ENCODE measurements around the gene ZNF441.

The ZNF441 gene

DNA sequence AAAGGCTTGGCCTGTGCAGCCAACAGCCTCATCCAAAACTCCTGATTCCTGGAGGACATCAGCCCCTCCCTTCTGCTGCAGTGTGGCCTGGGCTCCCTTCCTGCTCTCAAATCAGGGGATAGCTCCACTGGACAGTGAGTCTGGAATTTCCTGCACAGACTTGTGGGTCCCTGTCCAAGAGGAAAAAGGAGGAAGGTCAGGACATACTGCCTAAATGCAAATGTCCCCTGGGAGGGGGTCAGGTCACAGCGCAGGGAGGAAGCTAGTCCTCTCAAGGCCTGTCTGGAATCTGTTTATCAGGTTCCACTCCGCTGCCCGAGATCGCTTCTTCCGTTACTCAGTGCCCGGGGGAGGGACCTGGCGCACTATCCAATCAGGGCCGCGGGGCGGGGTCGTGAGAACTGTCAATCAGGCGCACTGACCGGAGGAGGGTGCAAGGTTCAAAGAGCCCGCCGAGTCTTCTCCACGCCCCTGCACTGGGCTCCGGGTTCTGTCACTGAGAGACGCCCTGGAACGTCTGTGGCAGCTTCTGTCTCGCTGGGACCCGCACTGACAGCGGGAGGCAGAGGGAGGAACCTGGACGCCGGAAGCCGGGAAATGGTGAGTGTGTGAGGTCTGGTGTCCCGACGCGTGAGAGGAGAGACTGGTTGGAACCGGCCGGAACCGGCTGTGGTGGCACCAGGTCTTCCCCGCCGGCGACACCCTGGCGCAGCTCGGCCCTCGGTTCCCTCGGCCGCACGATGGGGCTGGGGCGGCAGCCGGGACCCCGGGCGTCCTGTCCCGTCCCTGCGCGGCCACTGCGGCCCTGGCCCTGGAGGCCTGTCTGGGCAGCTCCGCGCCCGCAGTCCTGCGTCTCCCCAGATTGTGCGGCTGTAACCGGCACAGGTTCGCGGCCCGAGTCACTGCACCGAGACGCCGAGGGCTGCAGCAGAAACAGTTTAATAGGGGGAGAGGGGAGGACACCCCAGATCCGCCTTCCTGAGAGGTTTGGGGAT, at the start of gene ZNF441:
Gene ZNF441 (plus strand): TSS at position 404 of the 995 bp plus-strand sequence. CDS start 194 bp downstream, at position 598.
- Histone ChIP-seq H3K27ac (ENCODE audit: low read length) (no peak within 1 kb of the TSS), H3K4me1 (ENCODE audit: control insufficient read depth, low read depth, low read length) (peaks cover 4% of the 10 kb centered on the region), H3K9ac (ENCODE audit: low read length) (peak within 1 kb of the TSS; percentile 56), H3K9me3 (ENCODE audit: control insufficient read depth, low read depth, low read length) (no peaks in the 10 kb centered on the region), H3K27me3 (ENCODE audit: control insufficient read depth, insufficient read depth, low read length) (peaks cover 24% of the 10 kb centered on the region), H3K4me3 (ENCODE audit: low read length) (peak within 1 kb of the TSS; percentile 78), H3K36me3 (ENCODE audit: control insufficient read depth, low read depth, low read length) (no peaks in the 10 kb centered on the region)

DNA sequence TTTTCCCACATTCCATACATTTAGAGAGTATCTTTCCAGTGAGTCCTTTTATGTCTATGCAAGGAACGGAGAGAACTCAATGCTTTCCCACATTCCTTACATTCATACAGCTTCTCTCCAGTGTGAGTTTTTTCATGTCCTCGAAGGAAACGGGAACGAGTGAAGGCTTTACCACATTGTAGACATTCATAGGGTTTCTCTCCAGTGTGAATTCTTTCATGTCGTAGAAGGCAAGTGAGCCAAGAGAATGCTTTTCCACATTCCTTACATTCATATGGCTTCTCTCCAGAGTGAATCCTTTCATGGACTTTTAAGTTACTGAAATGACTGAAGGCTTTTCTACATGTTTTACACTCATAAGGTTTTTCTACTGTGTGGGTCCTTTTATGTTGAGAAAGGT, 45.1 kb upstream of the ZNF441 start:
- Histone ChIP-seq H3K27ac (ENCODE audit: low read length) (no peak overlapping the region), H3K9me3 (ENCODE audit: control insufficient read depth, low read depth, low read length) (peaks cover 20% of the 10 kb centered on the region), H3K9ac (ENCODE audit: low read length) (no peak overlapping the region), H3K4me1 (ENCODE audit: control insufficient read depth, low read depth, low read length) (no peaks in the 10 kb centered on the region), H3K27me3 (ENCODE audit: control insufficient read depth, insufficient read depth, low read length) (no peaks in the 10 kb centered on the region), H3K36me3 (ENCODE audit: control insufficient read depth, low read depth, low read length) (peaks cover 18% of the 10 kb centered on the region), H3K4me3 (ENCODE audit: low read length) (no peak overlapping the region)

DNA sequence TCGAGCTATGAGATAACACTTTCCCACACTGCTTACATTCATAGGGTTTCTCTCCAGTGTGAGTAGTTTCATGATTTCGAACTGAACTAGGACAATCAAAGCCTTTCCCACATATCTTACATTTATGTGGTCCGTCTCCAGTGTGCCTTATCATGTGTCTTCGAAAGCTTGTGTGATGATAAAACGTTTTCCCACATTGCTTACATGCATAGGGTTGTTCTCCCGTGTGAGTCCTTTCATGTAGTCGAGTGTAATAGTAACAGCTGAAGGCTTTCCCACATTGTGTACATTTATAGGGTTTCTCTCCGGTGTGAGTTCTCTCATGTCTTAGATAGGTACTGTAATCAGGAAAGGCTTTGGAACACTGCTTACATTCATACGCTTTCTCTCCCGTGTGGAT, 44.4 kb upstream of the ZNF441 start:
- Histone ChIP-seq H3K4me3 (ENCODE audit: low read length) (no peak overlapping the region), H3K9me3 (ENCODE audit: control insufficient read depth, low read depth, low read length) (peaks cover 20% of the 10 kb centered on the region), H3K27ac (ENCODE audit: low read length) (no peak overlapping the region), H3K27me3 (ENCODE audit: control insufficient read depth, insufficient read depth, low read length) (no peaks in the 10 kb centered on the region), H3K9ac (ENCODE audit: low read length) (no peak overlapping the region), H3K36me3 (ENCODE audit: control insufficient read depth, low read depth, low read length) (peaks cover 18% of the 10 kb centered on the region), H3K4me1 (ENCODE audit: control insufficient read depth, low read depth, low read length) (no peaks in the 10 kb centered on the region)

DNA sequence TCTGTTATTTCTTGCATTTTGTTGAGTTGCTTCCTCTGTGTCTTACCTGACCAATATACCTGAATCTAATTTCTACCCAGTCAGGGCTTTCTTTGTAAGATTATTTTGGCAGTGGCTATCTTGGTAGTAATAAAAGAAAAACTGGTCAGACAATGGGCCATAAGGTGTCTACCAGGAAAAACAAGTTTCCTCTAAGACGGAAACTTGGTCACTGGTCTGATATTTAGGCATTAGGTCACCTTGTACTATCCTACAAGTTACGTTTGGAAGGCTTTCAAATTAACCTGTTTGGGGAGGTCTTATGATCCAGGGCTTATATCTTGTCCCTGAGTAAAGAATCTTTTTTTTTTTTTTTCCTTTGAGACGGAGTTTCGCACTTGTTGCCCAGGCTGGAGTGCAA, 37.2 kb upstream of the ZNF441 start:
- H3K27me3 ChIP-seq (ENCODE audit: control insufficient read depth, insufficient read depth, low read length) = no peaks in the 10 kb centered on the region
- H3K4me1 ChIP-seq (ENCODE audit: control insufficient read depth, low read depth, low read length) = no peaks in the 10 kb centered on the region
- no peak overlapping the region for H3K27ac ChIP-seq (ENCODE audit: low read length)
- no peak overlapping the region for H3K4me3 ChIP-seq (ENCODE audit: low read length)
- H3K36me3 ChIP-seq (ENCODE audit: control insufficient read depth, low read depth, low read length) = no peaks in the 10 kb centered on the region
- no peak overlapping the region for H3K9ac ChIP-seq (ENCODE audit: low read length)
- H3K9me3 ChIP-seq (ENCODE audit: control insufficient read depth, low read depth, low read length) = no peaks in the 10 kb centered on the region

DNA sequence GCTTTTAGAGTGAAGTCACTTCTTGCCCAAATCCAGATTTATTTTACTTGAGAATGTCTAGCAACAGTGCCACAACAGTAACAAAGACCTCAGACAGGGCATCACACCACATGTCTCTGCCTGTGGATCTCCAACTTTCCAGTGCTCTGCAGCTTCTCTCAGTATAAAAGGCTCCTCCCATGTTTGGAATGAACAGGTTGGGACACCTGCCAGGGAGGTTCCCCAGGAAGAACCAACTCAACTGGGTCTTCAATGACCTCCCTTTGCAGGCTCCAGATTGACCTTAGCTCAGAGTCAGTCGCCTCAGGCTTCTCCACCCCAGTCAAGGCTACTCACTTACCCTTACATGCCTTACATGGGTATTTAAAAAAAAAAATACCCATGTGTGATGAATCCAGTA, 31.4 kb upstream of the ZNF441 start:
- H3K27ac ChIP-seq (ENCODE audit: low read length) = no peak overlapping the region
- no peaks in the 10 kb centered on the region for H3K9me3 ChIP-seq (ENCODE audit: control insufficient read depth, low read depth, low read length)

DNA sequence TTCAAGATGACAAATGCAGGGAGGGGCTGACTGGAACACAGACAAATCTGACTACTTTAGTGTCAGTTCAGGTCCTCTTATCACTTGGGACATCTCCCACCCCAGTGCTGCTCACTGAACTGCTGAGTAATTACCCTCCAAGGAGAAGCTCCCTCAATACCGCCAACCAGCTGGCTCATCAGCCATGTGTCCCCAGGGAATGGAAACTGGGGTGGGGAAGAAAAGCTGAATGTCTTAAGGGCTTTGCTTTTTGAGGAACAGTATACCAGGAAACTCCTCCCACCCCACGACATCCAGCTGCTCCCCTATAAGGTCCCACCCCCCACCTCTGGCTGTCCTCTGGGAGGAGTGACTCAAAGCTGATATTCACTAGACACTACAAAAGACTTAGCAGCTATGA, 30.1 kb upstream of the ZNF441 start:
- no peak overlapping the region for H3K4me3 ChIP-seq (ENCODE audit: low read length)
- no peaks in the 10 kb centered on the region for H3K9me3 ChIP-seq (ENCODE audit: control insufficient read depth, low read depth, low read length)
- peaks cover 27% of the 10 kb centered on the region for H3K27me3 ChIP-seq (ENCODE audit: control insufficient read depth, insufficient read depth, low read length)
- H3K9ac ChIP-seq (ENCODE audit: low read length) = no peak overlapping the region
- H3K36me3 ChIP-seq (ENCODE audit: control insufficient read depth, low read depth, low read length) = no peaks in the 10 kb centered on the region
- no peaks in the 10 kb centered on the region for H3K4me1 ChIP-seq (ENCODE audit: control insufficient read depth, low read depth, low read length)
- no peak overlapping the region for H3K27ac ChIP-seq (ENCODE audit: low read length)

More for the DNA sequence above, 31.4 kb upstream of the ZNF441 start:
- no peak overlapping the region for H3K9ac ChIP-seq (ENCODE audit: low read length)
- no peaks in the 10 kb centered on the region for H3K4me1 ChIP-seq (ENCODE audit: control insufficient read depth, low read depth, low read length)
- no peak overlapping the region for H3K4me3 ChIP-seq (ENCODE audit: low read length)
- H3K27me3 ChIP-seq (ENCODE audit: control insufficient read depth, insufficient read depth, low read length) = peaks cover 24% of the 10 kb centered on the region
- H3K36me3 ChIP-seq (ENCODE audit: control insufficient read depth, low read depth, low read length) = no peaks in the 10 kb centered on the region

DNA sequence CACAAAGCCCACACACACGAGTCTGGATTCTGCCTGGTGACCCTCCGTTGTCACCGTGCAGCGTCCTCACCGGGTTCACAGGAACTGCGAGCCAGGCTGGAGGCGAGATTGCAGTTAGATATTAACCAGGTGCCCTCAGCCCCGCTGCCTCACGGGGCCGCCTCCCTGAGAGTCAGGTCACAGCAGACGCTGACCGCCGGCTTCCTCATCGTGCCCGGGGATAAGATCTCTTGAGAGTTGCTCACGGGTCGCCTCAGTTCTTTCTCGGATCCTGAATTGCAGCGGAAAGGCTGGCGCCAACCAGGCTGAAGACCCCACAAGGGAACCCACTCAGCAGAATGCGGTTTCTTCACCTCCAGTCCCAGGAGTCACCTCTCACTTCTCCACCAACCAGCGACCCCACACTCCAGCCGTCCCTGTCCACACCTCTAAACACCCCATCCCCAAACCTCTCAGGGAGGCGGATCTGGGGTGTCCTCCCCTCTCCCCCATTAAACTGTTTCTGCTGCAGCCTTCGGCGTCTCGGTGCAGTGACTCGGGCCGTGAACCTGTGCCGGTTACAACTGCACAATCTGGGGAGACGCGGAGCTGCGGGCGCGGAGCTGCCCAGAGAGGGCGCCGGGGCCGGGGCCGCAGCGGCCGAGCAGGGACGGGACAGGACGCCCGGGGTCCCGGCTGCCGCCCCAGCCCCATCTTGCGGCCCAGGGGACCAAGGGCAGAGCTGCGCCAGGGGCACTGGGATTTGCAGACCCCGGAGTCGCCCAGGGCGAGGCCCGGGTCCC, 28.6 kb upstream of the ZNF441 start:
- peaks cover 27% of the 10 kb centered on the region for H3K27me3 ChIP-seq (ENCODE audit: control insufficient read depth, insufficient read depth, low read length)
- H3K9ac ChIP-seq (ENCODE audit: low read length) = peak overlapping the region; percentile 47
- H3K36me3 ChIP-seq (ENCODE audit: control insufficient read depth, low read depth, low read length) = no peaks in the 10 kb centered on the region
- no peaks in the 10 kb centered on the region for H3K9me3 ChIP-seq (ENCODE audit: control insufficient read depth, low read depth, low read length)
- H3K4me1 ChIP-seq (ENCODE audit: control insufficient read depth, low read depth, low read length) = no peaks in the 10 kb centered on the region
- H3K4me3 ChIP-seq (ENCODE audit: low read length) = peak overlapping the region; percentile 60
- no peak overlapping the region for H3K27ac ChIP-seq (ENCODE audit: low read length)

DNA sequence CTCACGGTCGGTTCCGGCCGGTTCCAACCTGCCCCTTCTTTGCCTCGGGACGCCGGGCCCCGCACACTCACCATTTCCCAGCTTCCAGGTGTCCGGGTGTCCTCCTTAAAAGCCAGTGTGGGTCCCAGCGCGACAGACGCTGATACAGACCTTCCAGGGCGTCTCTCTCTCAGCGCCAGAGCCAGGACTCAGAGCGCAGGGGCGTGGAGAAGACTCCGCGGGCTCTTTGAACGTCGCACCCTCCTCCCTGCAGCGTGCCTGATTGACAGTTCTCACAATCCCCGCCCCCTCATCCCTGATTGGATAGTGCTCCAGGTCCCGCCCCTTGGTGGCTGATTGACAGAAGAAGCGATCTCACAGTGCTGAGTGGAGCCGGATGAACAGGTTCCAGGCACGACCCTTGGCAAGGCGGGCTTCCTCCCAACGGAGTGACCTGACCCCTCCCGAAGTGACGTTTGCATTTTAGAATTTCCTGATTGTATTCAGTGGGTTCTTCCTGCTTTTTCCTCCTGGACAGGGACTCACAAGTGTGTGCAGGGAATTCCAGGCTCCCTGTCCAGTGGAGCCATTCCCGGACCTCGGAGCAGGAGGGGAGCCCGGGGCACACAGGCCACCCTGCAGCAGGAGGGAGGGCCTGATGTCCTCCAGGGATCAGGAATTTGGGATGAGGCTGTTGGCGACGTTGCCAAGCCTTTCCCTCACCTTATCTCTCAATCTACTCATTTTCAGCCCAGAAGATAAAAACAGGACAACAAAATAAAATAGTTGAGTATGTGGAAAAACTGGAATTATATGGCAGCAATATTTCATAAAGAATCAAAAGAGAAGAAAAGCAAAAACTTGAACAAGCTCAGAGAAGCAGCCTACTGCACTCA, 27.8 kb upstream of the ZNF441 start, which contains the start of gene ZNF823:
Gene ZNF823 (minus strand): TSS at position 201 of the 875 bp plus-strand sequence. CDS start 127 bp downstream, at position 74.
- H3K4me3 ChIP-seq (ENCODE audit: low read length) = peak within 1 kb of the TSS; percentile 60
- peak within 1 kb of the TSS; percentile 47 for H3K9ac ChIP-seq (ENCODE audit: low read length)
- peaks cover 27% of the 10 kb centered on the region for H3K27me3 ChIP-seq (ENCODE audit: control insufficient read depth, insufficient read depth, low read length)
- H3K4me1 ChIP-seq (ENCODE audit: control insufficient read depth, low read depth, low read length) = no peaks in the 10 kb centered on the region
- H3K36me3 ChIP-seq (ENCODE audit: control insufficient read depth, low read depth, low read length) = no peaks in the 10 kb centered on the region
- no peak within 1 kb of the TSS for H3K27ac ChIP-seq (ENCODE audit: low read length)
- H3K9me3 ChIP-seq (ENCODE audit: control insufficient read depth, low read depth, low read length) = no peaks in the 10 kb centered on the region

DNA sequence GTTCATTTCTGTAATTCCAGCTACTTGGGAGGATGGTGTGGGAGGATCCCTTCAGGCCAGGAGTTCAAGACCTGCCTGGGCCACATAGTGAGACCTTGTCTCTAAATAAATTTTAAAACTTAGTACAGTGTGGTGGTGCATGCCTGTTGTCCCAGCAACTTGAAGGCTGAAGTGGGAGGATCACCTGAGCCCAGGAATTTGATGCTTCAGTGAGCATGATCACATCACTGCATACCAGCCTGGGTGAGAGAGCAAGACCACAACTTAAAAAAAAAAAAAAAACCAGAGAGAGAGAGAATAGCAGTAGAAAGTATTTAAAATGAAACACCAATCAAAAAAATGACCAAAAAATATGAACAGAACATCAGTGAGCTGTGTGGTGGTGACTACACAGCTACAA, 20.9 kb upstream of the ZNF441 start:
- Histone ChIP-seq H3K27me3 (ENCODE audit: control insufficient read depth, insufficient read depth, low read length) (no peaks in the 10 kb centered on the region), H3K4me1 (ENCODE audit: control insufficient read depth, low read depth, low read length) (no peaks in the 10 kb centered on the region), H3K9me3 (ENCODE audit: control insufficient read depth, low read depth, low read length) (peaks cover 8% of the 10 kb centered on the region), H3K36me3 (ENCODE audit: control insufficient read depth, low read depth, low read length) (no peaks in the 10 kb centered on the region), H3K27ac (ENCODE audit: low read length) (no peak overlapping the region), H3K9ac (ENCODE audit: low read length) (no peak overlapping the region), H3K4me3 (ENCODE audit: low read length) (no peak overlapping the region)

DNA sequence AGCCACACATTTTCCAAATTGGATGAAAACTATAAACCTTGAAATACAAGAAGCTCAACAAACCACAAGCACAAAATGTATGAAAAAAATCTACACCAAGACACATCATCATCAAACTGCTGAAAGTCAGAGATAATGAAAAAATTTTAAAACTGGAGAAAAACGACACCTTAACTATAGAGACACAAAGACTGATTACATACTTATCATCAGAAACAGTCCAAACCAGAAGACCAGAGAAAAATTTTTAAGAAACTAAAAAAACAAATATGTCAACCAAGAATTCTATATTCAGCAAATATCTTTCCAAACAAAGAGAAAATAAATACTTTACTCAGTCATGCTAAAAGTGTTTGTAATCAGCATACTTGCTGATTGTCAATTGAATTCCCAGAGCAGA, 19.5 kb upstream of the ZNF441 start:
- no peak overlapping the region for H3K4me3 ChIP-seq (ENCODE audit: low read length)
- H3K36me3 ChIP-seq (ENCODE audit: control insufficient read depth, low read depth, low read length) = no peaks in the 10 kb centered on the region

DNA sequence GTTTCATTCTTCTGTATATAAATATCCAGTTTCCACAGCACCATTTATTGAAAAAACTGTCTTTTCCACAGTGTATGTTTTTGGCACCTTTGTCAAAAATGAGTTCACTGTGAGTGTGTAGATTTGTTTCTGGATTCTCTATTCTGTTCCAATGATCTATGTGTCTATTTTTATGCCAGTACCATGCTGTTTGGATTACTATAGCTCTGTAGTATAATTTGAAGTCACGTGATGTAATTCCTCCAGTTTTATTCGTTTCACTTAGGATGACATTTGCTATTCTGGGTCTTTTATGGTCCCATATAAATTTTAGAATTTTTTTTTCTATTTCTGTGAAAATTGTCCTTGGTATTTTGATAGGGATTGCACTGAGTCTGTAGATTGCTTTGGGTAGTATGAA, 17.0 kb upstream of the ZNF441 start:
- no peak overlapping the region for H3K27ac ChIP-seq (ENCODE audit: low read length)
- H3K27me3 ChIP-seq (ENCODE audit: control insufficient read depth, insufficient read depth, low read length) = no peaks in the 10 kb centered on the region
- H3K4me3 ChIP-seq (ENCODE audit: low read length) = no peak overlapping the region
- H3K4me1 ChIP-seq (ENCODE audit: control insufficient read depth, low read depth, low read length) = no peaks in the 10 kb centered on the region
- no peak overlapping the region for H3K9ac ChIP-seq (ENCODE audit: low read length)
- H3K36me3 ChIP-seq (ENCODE audit: control insufficient read depth, low read depth, low read length) = no peaks in the 10 kb centered on the region
- peaks cover 14% of the 10 kb centered on the region for H3K9me3 ChIP-seq (ENCODE audit: control insufficient read depth, low read depth, low read length)

More for the DNA sequence above, 19.5 kb upstream of the ZNF441 start:
- no peak overlapping the region for H3K27ac ChIP-seq (ENCODE audit: low read length)
- H3K9ac ChIP-seq (ENCODE audit: low read length) = no peak overlapping the region
- no peaks in the 10 kb centered on the region for H3K4me1 ChIP-seq (ENCODE audit: control insufficient read depth, low read depth, low read length)
- H3K9me3 ChIP-seq (ENCODE audit: control insufficient read depth, low read depth, low read length) = peaks cover 11% of the 10 kb centered on the region
- no peaks in the 10 kb centered on the region for H3K27me3 ChIP-seq (ENCODE audit: control insufficient read depth, insufficient read depth, low read length)
